Islet of Langerhans (tissue), 1 donor: ENCODE measurements around the gene CCBE1.

Source experiments
- FAIRE-seq: peaks from one replicate; lab custom pipeline; 2011; peaks lifted over from hg19 to GRCh38; lab: Jason Lieb, UNC

CCBE1 gene

GRCh38 chr18:59617468-59617932, 79.7 kb downstream of the CCBE1 start:
- no peak for FAIRE-seq

GRCh38 chr18:59616501-59616900, 80.7 kb downstream of the CCBE1 start:
- no peak for FAIRE-seq

- FAIRE-seq = no peak
These were observed 83.3 kb downstream of the CCBE1 start for GRCh38 chr18:59613903-59614302.

GRCh38 chr18:59612381-59612780, 84.8 kb downstream of the CCBE1 start:
- FAIRE-seq = no peak

GRCh38 chr18:59610546-59611140, 86.6 kb downstream of the CCBE1 start:
- FAIRE-seq = no peak

- no peak for FAIRE-seq
These were observed 87.6 kb downstream of the CCBE1 start for GRCh38 chr18:59609654-59610053.

GRCh38 chr18:59607471-59607870, 89.8 kb downstream of the CCBE1 start:
- no peak for FAIRE-seq

- no peak for FAIRE-seq
These were observed 90.2 kb downstream of the CCBE1 start for GRCh38 chr18:59607078-59607379.

- FAIRE-seq = no peak
These were observed 90.8 kb downstream of the CCBE1 start for GRCh38 chr18:59606193-59607077.

GRCh38 chr18:59605633-59606192, 91.5 kb downstream of the CCBE1 start:
- FAIRE-seq = no peak

- no peak for FAIRE-seq
These were observed 92.3 kb downstream of the CCBE1 start for GRCh38 chr18:59604877-59605276.

- no peak for FAIRE-seq
These were observed 100.2 kb downstream of the CCBE1 start for GRCh38 chr18:59597049-59597448.

GRCh38 chr18:59593291-59593717, 103.9 kb downstream of the CCBE1 start:
- no peak for FAIRE-seq

GRCh38 chr18:59592624-59593023, 104.6 kb downstream of the CCBE1 start:
- FAIRE-seq = no peak

GRCh38 chr18:59582395-59582794, 114.8 kb downstream of the CCBE1 start:
- no peak for FAIRE-seq

- FAIRE-seq = no peak
These were observed 117.7 kb downstream of the CCBE1 start for GRCh38 chr18:59579509-59579908.

GRCh38 chr18:59577386-59577655, 119.9 kb downstream of the CCBE1 start:
- FAIRE-seq = no peak

GRCh38 chr18:59576541-59577385, 120.5 kb downstream of the CCBE1 start:
- no peak for FAIRE-seq

- FAIRE-seq = no peak
These were observed 121.2 kb downstream of the CCBE1 start for GRCh38 chr18:59575995-59576394.

- no peak for FAIRE-seq
These were observed 123.3 kb downstream of the CCBE1 start for GRCh38 chr18:59573962-59574361.

- no peak for FAIRE-seq
These were observed 125.3 kb downstream of the CCBE1 start for GRCh38 chr18:59571902-59572301.

- no peak for FAIRE-seq
These were observed 126.4 kb downstream of the CCBE1 start for GRCh38 chr18:59570796-59571195.
